22Rv1 (cell line): ENCODE data around the gene SPIC.

Experiments used
- CTCF ChIP-seq: fragments of 450-650 bp; IDR thresholded peaks from 2 replicates; pipeline ENCODE4 v1.5.1; 2017; ENCODE audit warnings: mild to moderate bottlenecking
- ZFX ChIP-seq: fragments of 450-650 bp; IDR thresholded peaks from 2 replicates; pipeline ENCODE4 v1.6.1; 2017; ENCODE audit warnings: antibody characterized with exemption, borderline replicate concordance

GRCh38 chr12:101501410-101501995 is 26.4 kb downstream of the SPIC start:
- TF ChIP-seq CTCF, result no peak
- TF ChIP-seq ZFX, result no peak
